ENCODE data around the gene KRTAP19-1. TPM values are rescaled to one million over a fixed set of nuclear protein-coding genes. Genes with fewer than 3 reads are reported as not detected.

KRTAP19-1 gene
- total RNA-seq, 1 experiment from 2014 or later = not detected

DNA sequence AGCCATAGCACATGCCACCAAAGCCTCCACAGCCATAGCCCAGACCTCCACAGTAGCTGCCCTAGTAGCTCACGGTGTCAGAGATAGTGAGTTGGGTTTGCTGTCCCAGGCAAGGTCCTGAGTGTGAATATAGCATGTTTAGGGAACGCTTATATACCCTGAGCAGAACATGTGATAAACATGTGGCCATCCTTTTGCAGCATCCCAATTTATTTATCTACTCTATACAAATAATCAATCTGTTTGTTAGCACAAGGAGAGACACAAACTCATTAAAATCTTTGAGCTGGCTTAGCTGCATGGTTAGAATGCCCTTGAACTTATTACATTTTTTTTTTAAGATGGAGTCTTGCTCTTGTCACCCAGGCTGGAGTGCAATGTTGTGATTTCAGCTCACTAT lies 7.2 kb upstream of the KRTAP19-1 start, which contains the start of gene KRTAP19-2:
KRTAP19-2 (minus strand) TSS at position 101 of the 400 bp plus-strand sequence; CDS start at position 13, 88 bp downstream.
- Mint-ChIP-seq H3K36me3 (ENCODE audit: insufficient read depth in 1 of 3, low read depth in 3 of 3) (peaks cover 9 to 35% (median 23%) of the 10 kb centered on the region in 3 experiments; a peak in 6 of 7 replicates), H3K27ac (no peak within 1 kb of the TSS), H3K27me3 (ENCODE audit: low read depth) (no peaks in the 10 kb centered on the region), H3K4me1 (no peaks in the 10 kb centered on the region), H3K9me3 (peaks cover 36 to 42% of the 10 kb centered on the region in 2 experiments), H3K4me3 (no peak within 1 kb of the TSS)
- no peak for DNase-seq
- Histone ChIP-seq H3K18ac (ENCODE audit: insufficient read length, low read depth, low read length) (no peak within 1 kb of the TSS), H4K91ac (ENCODE audit: insufficient read length, low read depth, low read length) (no peak within 1 kb of the TSS), H2BK12ac (ENCODE audit: insufficient read length, low read depth, low read length) (no peak within 1 kb of the TSS), H2AFZ (ENCODE audit: low read length) (no peak within 1 kb of the TSS), H4K8ac (replicated peaks; ENCODE audit: insufficient read length, low read depth, low read length) (no peak within 1 kb of the TSS), H2BK5ac (ENCODE audit: insufficient read length, low read length) (no peak within 1 kb of the TSS), H3K14ac (ENCODE audit: insufficient read depth, low read length) (no peak within 1 kb of the TSS), H3K79me1 (ENCODE audit: insufficient read depth, low read depth, low read length, poor library complexity, severe bottlenecking) (no peaks in the 10 kb centered on the region), H3K27ac (ENCODE audit: insufficient read length, low read depth, low read length) (no peak within 1 kb of the TSS), H2BK120ac (ENCODE audit: low read depth, low read length, poor library complexity, severe bottlenecking) (no peak within 1 kb of the TSS), H2BK15ac (ENCODE audit: low read depth, low read length) (no peak within 1 kb of the TSS), H3K56ac (ENCODE audit: insufficient read length, low read depth, low read length) (no peak within 1 kb of the TSS), H3T11ph (ENCODE audit: low read length) (no peak within 1 kb of the TSS), H3K4me1 (ENCODE audit: insufficient read depth, low read length) (no peaks in the 10 kb centered on the region), H3K27me3 (ENCODE audit: insufficient read depth, low read length) (no peaks in the 10 kb centered on the region), H3K4me2 (ENCODE audit: insufficient read depth, insufficient read length, low read length) (no peak within 1 kb of the TSS), H3K4ac (ENCODE audit: low read depth, low read length) (no peak within 1 kb of the TSS), H3K79me2 (ENCODE audit: insufficient read depth, low read length) (no peaks in the 10 kb centered on the region), H3K23ac (ENCODE audit: insufficient read length, low read depth, low read length) (no peak within 1 kb of the TSS), H3K9me3 (ENCODE audit: control insufficient read depth, low read depth, low read length) (peaks cover 18% of the 10 kb centered on the region), H2AK5ac (ENCODE audit: insufficient read length, low read length) (no peak within 1 kb of the TSS), H3K9ac (ENCODE audit: extremely low read depth, insufficient read length, low read length) (no peak within 1 kb of the TSS), H2BK20ac (ENCODE audit: low read depth, low read length, poor library complexity, severe bottlenecking) (no peak within 1 kb of the TSS), H4K5ac (ENCODE audit: insufficient read length, low read depth, low read length) (no peak within 1 kb of the TSS), H4K20me1 (ENCODE audit: control insufficient read depth, insufficient read depth, insufficient read length) (no peaks in the 10 kb centered on the region), H3K23me2 (ENCODE audit: insufficient read length, low read depth, low read length, poor library complexity, severe bottlenecking) (no peaks in the 10 kb centered on the region)
- WGBS (ENCODE audit: extremely low coverage, insufficient read length, low lambda C conversion rate) = no CpG with 5 or more reads among the region's 2 CpGs
- no peak for TF ChIP-seq CTCF (conservative IDR thresholded peaks at IDR 0.05)

Data from H9 (cell line).